HepG2 (cell line): ENCODE measurements around the gene UBAC1. TPM values are rescaled to one million over a fixed set of nuclear protein-coding genes. Genes with fewer than 3 reads are reported as not detected.
A peak's percentile ranks its signal among the peaks of the same experiment; 100 is the strongest.

ENCODE experiments used
- ATAD3A ChIP-seq: sonication (generic); formaldehyde crosslinking; IDR thresholded peaks from 2 replicates; pipeline ENCODE4 v1.4.0; 2020; ENCODE audit warnings: missing genetic modification reagents
- ATM ChIP-seq: fragments of 450-650 bp; IDR thresholded peaks from 2 replicates; pipeline ENCODE4 v1.7.1; 2017; ENCODE audit warnings: mild to moderate bottlenecking, borderline replicate concordance
- CCDC6 ChIP-seq: sonication (generic); formaldehyde crosslinking; IDR thresholded peaks from 2 replicates; pipeline ENCODE4 v1.8.1; 2022; ENCODE audit warnings: mild to moderate bottlenecking, missing genetic modification reagents, moderate library complexity
- CENPT ChIP-seq: sonication (generic); formaldehyde crosslinking; IDR thresholded peaks from 2 replicates; pipeline ENCODE4 v1.8.0; 2022; ENCODE audit warnings: low read depth, mild to moderate bottlenecking, moderate library complexity, missing genetic modification reagents
- CREM ChIP-seq, 2 experiments: sonication (generic) in 1 of 2; formaldehyde crosslinking in 1 of 2; IDR thresholded peaks; 2 replicates each; pipeline versions ENCODE4 v1.4.0 to v1.6.1; 2016 to 2020; ENCODE audit warnings: antibody characterized with exemption in 1 of 2, mild to moderate bottlenecking in 1 of 2, missing genetic modification reagents in 1 of 2
- FOSL1 ChIP-seq: sonication (generic); formaldehyde crosslinking; IDR thresholded peaks from 2 replicates; pipeline ENCODE4 v1.9.0; 2021; ENCODE audit warnings: missing genetic modification reagents, borderline replicate concordance
- MTA3 ChIP-seq: sonication (generic); formaldehyde crosslinking; IDR thresholded peaks from 2 replicates; pipeline ENCODE4 v1.4.0; 2020; ENCODE audit warnings: missing genetic modification reagents
- NFIC ChIP-seq: IDR thresholded peaks from 2 replicates; pipeline ENCODE4 v1.6.1; 2012; ENCODE audit warnings: mild to moderate bottlenecking, low read length, inconsistent platforms
- NFYC ChIP-seq: IDR thresholded peaks from 2 replicates; pipeline ENCODE4 v1.6.1; 2016; ENCODE audit warnings: missing genetic modification reagents, missing compliant biosample characterization
- RERE ChIP-seq: IDR thresholded peaks from 2 replicates; pipeline ENCODE4 v1.6.1; 2016; ENCODE audit warnings: low read depth, missing genetic modification reagents, missing compliant biosample characterization
- TGIF2 ChIP-seq: IDR thresholded peaks from 2 replicates; pipeline ENCODE4 v1.6.1; 2016; ENCODE audit warnings: control low read depth, missing compliant biosample characterization
- ZFP36L1 ChIP-seq: sonication (generic); formaldehyde crosslinking; IDR thresholded peaks from 2 replicates; pipeline ENCODE4 v1.8.0; 2022; ENCODE audit warnings: mild to moderate bottlenecking, missing genetic modification reagents, moderate library complexity
- ZNF710 ChIP-seq: sonication (generic); formaldehyde crosslinking; IDR thresholded peaks from 2 replicates; pipeline ENCODE4 v1.5.0; 2020; ENCODE audit warnings: mild to moderate bottlenecking, missing genetic modification reagents, borderline replicate concordance
- ZNF724P ChIP-seq: sonication (generic); formaldehyde crosslinking; IDR thresholded peaks from 2 replicates; pipeline ENCODE4 v1.8.0; 2022; ENCODE audit warnings: missing genetic modification reagents, borderline replicate concordance
- ZNF775 ChIP-seq: sonication (generic); formaldehyde crosslinking; IDR thresholded peaks from 2 replicates; pipeline ENCODE4 v1.4.0; 2020; ENCODE audit warnings: missing genetic modification reagents, mild to moderate bottlenecking, moderate library complexity, borderline replicate concordance
- polyA plus RNA-seq, 8 experiments: library from polyadenylated mRNA; depleted of rRNA in 3 of 8; stranded (reverse) in 7 of 8; unstranded in 1 of 8; fragments of >200 nt; fragmentation: Illumina TruSeq in 4 of 8; extraction: Trizol in 4 of 8; gene quantifications; 2 replicates each; pipeline versions ENCODE4 v1.2.1 to v1.2.3, GENCODE V29; 2011 to 2016; ENCODE audit warnings: low read depth in 4 of 8, missing spikeins in 1 of 8, mixed read lengths in 1 of 8; ENCODE audit not compliant: insufficient read depth in 1 of 8
- total RNA-seq, 5 experiments: library from RNA; depleted of rRNA; stranded (reverse); fragments of >200 nt; fragmentation: Illumina TruSeq; extraction: Trizol; gene quantifications; 2 replicates each; pipeline ENCODE4 v1.2.3, GENCODE V29; 2016; ENCODE audit warnings: low read depth in 1 of 5
- TF ChIP-seq, protein P1 (sequence below): sonication (generic); formaldehyde crosslinking; IDR thresholded peaks from 2 replicates; pipeline ENCODE4 v1.5.0; 2020; ENCODE audit warnings: mild to moderate bottlenecking, missing genetic modification reagents, moderate library complexity
- TF ChIP-seq, protein P2 (sequence below): sonication (generic); formaldehyde crosslinking; conservative IDR thresholded peaks from 2 replicates; pipeline ENCODE4 v1.5.0; 2020; ENCODE audit warnings: missing genetic modification reagents
- TF ChIP-seq, protein P3 (sequence below): sonication (generic); formaldehyde crosslinking; IDR thresholded peaks from 2 replicates; pipeline ENCODE4 v1.8.0; 2022; ENCODE audit warnings: mild to moderate bottlenecking, missing genetic modification reagents, borderline replicate concordance

The UBAC1 gene
- total and polyA plus RNA-seq, 2 of the 13 experiments (the other 11 are each of a cell fraction or from before 2014, with no cell fraction given) = 32.2 to 34.1 TPM

- peak; percentile 76 for TF ChIP-seq RERE (CRISPR knock-in tag)
- peak; percentile 97 for TF ChIP-seq ZNF724P
- peak; percentile 89; the same call in 1 of the 2 replicates for TF ChIP-seq MTA3 (CRISPR knock-in tag)
- TF ChIP-seq CCDC6 (CRISPR knock-in tag) = peak; percentile 99
- TF ChIP-seq FOSL1 = peak; percentile 60
- TF ChIP-seq CREM (IDR thresholded peaks at IDR 0.05) = no peak
- 0 out of 2 replicates have a peak, but pooled peaks have one; percentile 27 for TF ChIP-seq CREM (CRISPR knock-in tag; IDR thresholded peaks at IDR 0.05)
- TF ChIP-seq, protein P1, sequence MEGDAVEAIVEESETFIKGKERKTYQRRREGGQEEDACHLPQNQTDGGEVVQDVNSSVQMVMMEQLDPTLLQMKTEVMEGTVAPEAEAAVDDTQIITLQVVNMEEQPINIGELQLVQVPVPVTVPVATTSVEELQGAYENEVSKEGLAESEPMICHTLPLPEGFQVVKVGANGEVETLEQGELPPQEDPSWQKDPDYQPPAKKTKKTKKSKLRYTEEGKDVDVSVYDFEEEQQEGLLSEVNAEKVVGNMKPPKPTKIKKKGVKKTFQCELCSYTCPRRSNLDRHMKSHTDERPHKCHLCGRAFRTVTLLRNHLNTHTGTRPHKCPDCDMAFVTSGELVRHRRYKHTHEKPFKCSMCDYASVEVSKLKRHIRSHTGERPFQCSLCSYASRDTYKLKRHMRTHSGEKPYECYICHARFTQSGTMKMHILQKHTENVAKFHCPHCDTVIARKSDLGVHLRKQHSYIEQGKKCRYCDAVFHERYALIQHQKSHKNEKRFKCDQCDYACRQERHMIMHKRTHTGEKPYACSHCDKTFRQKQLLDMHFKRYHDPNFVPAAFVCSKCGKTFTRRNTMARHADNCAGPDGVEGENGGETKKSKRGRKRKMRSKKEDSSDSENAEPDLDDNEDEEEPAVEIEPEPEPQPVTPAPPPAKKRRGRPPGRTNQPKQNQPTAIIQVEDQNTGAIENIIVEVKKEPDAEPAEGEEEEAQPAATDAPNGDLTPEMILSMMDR (CRISPR knock-in tag) = no peak
- TF ChIP-seq NFYC (CRISPR knock-in tag) = peak; percentile 66
- TF ChIP-seq NFIC = no peak
- TF ChIP-seq ZNF775 (CRISPR knock-in tag) = peak; percentile 88
- TF ChIP-seq, protein P2, sequence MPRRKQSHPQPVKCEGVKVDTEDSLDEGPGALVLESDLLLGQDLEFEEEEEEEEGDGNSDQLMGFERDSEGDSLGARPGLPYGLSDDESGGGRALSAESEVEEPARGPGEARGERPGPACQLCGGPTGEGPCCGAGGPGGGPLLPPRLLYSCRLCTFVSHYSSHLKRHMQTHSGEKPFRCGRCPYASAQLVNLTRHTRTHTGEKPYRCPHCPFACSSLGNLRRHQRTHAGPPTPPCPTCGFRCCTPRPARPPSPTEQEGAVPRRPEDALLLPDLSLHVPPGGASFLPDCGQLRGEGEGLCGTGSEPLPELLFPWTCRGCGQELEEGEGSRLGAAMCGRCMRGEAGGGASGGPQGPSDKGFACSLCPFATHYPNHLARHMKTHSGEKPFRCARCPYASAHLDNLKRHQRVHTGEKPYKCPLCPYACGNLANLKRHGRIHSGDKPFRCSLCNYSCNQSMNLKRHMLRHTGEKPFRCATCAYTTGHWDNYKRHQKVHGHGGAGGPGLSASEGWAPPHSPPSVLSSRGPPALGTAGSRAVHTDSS (CRISPR knock-in tag) = no peak
- TF ChIP-seq, protein P3, sequence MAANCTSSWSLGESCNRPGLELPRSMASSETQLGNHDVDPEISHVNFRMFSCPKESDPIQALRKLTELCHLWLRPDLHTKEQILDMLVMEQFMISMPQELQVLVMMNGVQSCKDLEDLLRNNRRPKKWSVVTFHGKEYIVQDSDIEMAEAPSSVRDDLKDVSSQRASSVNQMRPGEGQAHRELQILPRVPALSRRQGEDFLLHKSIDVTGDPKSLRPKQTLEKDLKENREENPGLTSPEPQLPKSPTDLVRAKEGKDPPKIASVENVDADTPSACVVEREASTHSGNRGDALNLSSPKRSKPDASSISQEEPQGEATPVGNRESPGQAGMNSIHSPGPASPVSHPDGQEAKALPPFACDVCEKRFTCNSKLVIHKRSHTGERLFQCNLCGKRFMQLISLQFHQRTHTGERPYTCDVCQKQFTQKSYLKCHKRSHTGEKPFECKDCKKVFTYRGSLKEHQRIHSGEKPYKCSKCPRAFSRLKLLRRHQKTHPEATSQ (CRISPR knock-in tag) = peak; percentile 87
- peak; percentile 99 for TF ChIP-seq TGIF2 (CRISPR knock-in tag)
- TF ChIP-seq ZFP36L1 (CRISPR knock-in tag) = peak; percentile 99
- peak; percentile 97 for TF ChIP-seq CENPT (CRISPR knock-in tag)
- TF ChIP-seq ZNF710 (CRISPR knock-in tag) = peak; percentile 94
- TF ChIP-seq ATAD3A (CRISPR knock-in tag) = peak; percentile 98
- TF ChIP-seq ATM = no peak
These were observed 10.7 kb upstream of the UBAC1 start (continued) for GRCh38 chr9:135971892-135972291.
